ENCODE measurements around the gene DEAF1.
"Not testable (repeated sequence)": the region's sequence is repeated elsewhere in the genome, so short reads cannot be mapped to it uniquely, and the experiment has no call there.

DEAF1 gene

GRCh38 chr11:655036-655726 lies 39.8 kb downstream of the DEAF1 start:
- Histone ChIP-seq H3K9ac (no peak overlapping the region), H3K27ac (no peak overlapping the region), H2AFZ (no peak overlapping the region), H3K9me3 (ENCODE audit: control insufficient read depth, low read length) (no peaks in the 10 kb centered on the region), H3K36me3 (ENCODE audit: control insufficient read depth, insufficient read depth, low read length) (no peaks in the 10 kb centered on the region), H3K4me3 (ENCODE audit: low read depth, low read length) (no peak overlapping the region), H3K27me3 (ENCODE audit: control insufficient read depth, insufficient read depth, low read length) (no peaks in the 10 kb centered on the region), H3K4me2 (ENCODE audit: low read length) (no peak overlapping the region), H3K79me2 (no peaks in the 10 kb centered on the region), H3K4me1 (no peaks in the 10 kb centered on the region)
- no peak for TF ChIP-seq CTCF (IDR thresholded peaks at IDR 0.05)

- H3K4me2 ChIP-seq (ENCODE audit: low read length); H3K9ac ChIP-seq; H3K27me3 ChIP-seq (ENCODE audit: control insufficient read depth, insufficient read depth, low read length); H3K4me1 ChIP-seq; H3K36me3 ChIP-seq (ENCODE audit: control insufficient read depth, insufficient read depth, low read length); H3K9me3 ChIP-seq (ENCODE audit: control insufficient read depth, low read length); H3K27ac ChIP-seq; H2AFZ ChIP-seq; H3K4me3 ChIP-seq (ENCODE audit: low read depth, low read length); H3K79me2 ChIP-seq: not testable (repeated sequence)
Measured at GRCh38 chr11:654444-654843, 40.6 kb downstream of the DEAF1 start.

- no peak overlapping the region for H3K4me2 ChIP-seq (ENCODE audit: low read length)
- H3K27ac ChIP-seq, result no peak overlapping the region
- no peak for TF ChIP-seq CTCF (IDR thresholded peaks at IDR 0.05)
- H2AFZ ChIP-seq, result no peak overlapping the region
- no peaks in the 10 kb centered on the region for H3K36me3 ChIP-seq (ENCODE audit: control insufficient read depth, insufficient read depth, low read length)
- H3K4me3 ChIP-seq (ENCODE audit: low read depth, low read length), result no peak overlapping the region
- H3K4me1 ChIP-seq, result no peaks in the 10 kb centered on the region
- H3K9me3 ChIP-seq (ENCODE audit: control insufficient read depth, low read length), result no peaks in the 10 kb centered on the region
- H3K9ac ChIP-seq, result no peak overlapping the region
- no peaks in the 10 kb centered on the region for H3K79me2 ChIP-seq
- H3K27me3 ChIP-seq (ENCODE audit: control insufficient read depth, insufficient read depth, low read length), result no peaks in the 10 kb centered on the region
Measured at GRCh38 chr11:653837-654236, 41.2 kb downstream of the DEAF1 start.

- not testable (repeated sequence) for H3K79me2 ChIP-seq; H3K27ac ChIP-seq; H3K9ac ChIP-seq; H3K27me3 ChIP-seq (ENCODE audit: control insufficient read depth, insufficient read depth, low read length); H3K9me3 ChIP-seq (ENCODE audit: control insufficient read depth, low read length); H2AFZ ChIP-seq; H3K4me1 ChIP-seq; H3K4me2 ChIP-seq (ENCODE audit: low read length); H3K36me3 ChIP-seq (ENCODE audit: control insufficient read depth, insufficient read depth, low read length); H3K4me3 ChIP-seq (ENCODE audit: low read depth, low read length)
Measured at GRCh38 chr11:653136-653535, 41.9 kb downstream of the DEAF1 start.

GRCh38 chr11:650482-650881 lies 44.5 kb downstream of the DEAF1 start:
- H3K27me3 ChIP-seq (ENCODE audit: control insufficient read depth, insufficient read depth, low read length), result no peaks in the 10 kb centered on the region
- no peaks in the 10 kb centered on the region for H3K79me2 ChIP-seq
- no peaks in the 10 kb centered on the region for H3K4me1 ChIP-seq
- no peak overlapping the region for H3K4me3 ChIP-seq (ENCODE audit: low read depth, low read length)
- no peak overlapping the region for H3K27ac ChIP-seq
- no peaks in the 10 kb centered on the region for H3K36me3 ChIP-seq (ENCODE audit: control insufficient read depth, insufficient read depth, low read length)
- H2AFZ ChIP-seq, result no peak overlapping the region
- no peaks in the 10 kb centered on the region for H3K9me3 ChIP-seq (ENCODE audit: control insufficient read depth, low read length)
- no peak overlapping the region for H3K9ac ChIP-seq
- H3K4me2 ChIP-seq (ENCODE audit: low read length), result no peak overlapping the region
- no peak for TF ChIP-seq CTCF (IDR thresholded peaks at IDR 0.05)

GRCh38 chr11:647672-648158 lies 47.3 kb downstream of the DEAF1 start:
- H3K27ac ChIP-seq; H3K9ac ChIP-seq; H2AFZ ChIP-seq; H3K9me3 ChIP-seq (ENCODE audit: control insufficient read depth, low read length); H3K4me3 ChIP-seq (ENCODE audit: low read depth, low read length); H3K79me2 ChIP-seq; H3K4me2 ChIP-seq (ENCODE audit: low read length); H3K27me3 ChIP-seq (ENCODE audit: control insufficient read depth, insufficient read depth, low read length); H3K4me1 ChIP-seq; H3K36me3 ChIP-seq (ENCODE audit: control insufficient read depth, insufficient read depth, low read length): not testable (repeated sequence)

Measured in parathyroid adenoma (tissue), 2 donors.